K562 (cell line): ENCODE measurements around the gene KLK10. TPM values are rescaled to one million over a fixed set of nuclear protein-coding genes. Genes with fewer than 3 reads are reported as not detected.

Experiments
- ATAC-seq: fragments of 200-7000 bp; cut with Tn5 transposase; 3 replicates; pipeline ENCODE4 v1.9.1; 2020; ENCODE audit warnings: moderate library complexity
- BruUV-seq: library from RNA; stranded (reverse); fragments of 400-500 nt; replicated peaks from 2 replicates; lab custom pipeline; 2021; lab: Mats Ljungman, UMichigan
- CTCF ChIA-PET: fragments of 300-600 bp; formaldehyde crosslinking; extraction: SDS; loops from one replicate; lab custom pipeline; 2021; ENCODE audit warnings: low intra/inter-chr PET ratio; lab: Yijun Ruan, JAX
- POLR2A ChIA-PET: fragments of 300-600, 350-650 bp; sonication (Branson Sonifier 250); formaldehyde crosslinking; extraction: SDS; loops from one replicate; lab custom pipeline; 2021; ENCODE audit warnings: antibody characterized with exemption, inconsistent platforms; lab: Yijun Ruan, JAX
- DNase-seq, 4 experiments: peaks; one replicate each; pipeline versions ENCODE4 v3.0.0 to v3.0.0-alpha.2; 2011 to 2018; ENCODE audit warnings: low spot score in 3 of 4, mixed read lengths in 3 of 4; ENCODE audit errors: extremely low read depth in 1 of 4
- FAIRE-seq: peaks from 2 replicates; lab custom pipeline; 2011; peaks lifted over from hg19 to GRCh38; lab: Jason Lieb, UNC
- H2AFZ ChIP-seq: 2 replicates; pipeline ENCODE4 v1.6.0; 2011; ENCODE audit warnings: low read depth, low read length, control low read depth, inconsistent platforms
- H3K27ac ChIP-seq: fragments of 200-600 bp; 3 replicates; pipeline ENCODE4 v1.8.0; 2011; ENCODE audit warnings: low read depth, mild to moderate bottlenecking, control low read depth, inconsistent platforms, low read length, moderate library complexity, mixed read lengths; ENCODE audit errors: extremely low read depth
- H3K27me3 ChIP-seq, 2 experiments: fragments of 300-600 bp in 1 of 2; 2 replicates in 1 of 2; 3 replicates in 1 of 2; pipeline versions ENCODE4 v1.6.0 to v1.8.0; 2011; ENCODE audit warnings: inconsistent platforms in 2 of 2, low read length in 2 of 2, mild to moderate bottlenecking in 1 of 2, mixed read lengths in 1 of 2, moderate library complexity in 1 of 2; ENCODE audit not compliant: control insufficient read depth in 2 of 2, insufficient read depth in 2 of 2
- H3K36me3 ChIP-seq: fragments of 300-600 bp; 3 replicates; pipeline ENCODE4 v1.8.0; 2011; ENCODE audit warnings: mild to moderate bottlenecking, low read length, inconsistent platforms; ENCODE audit not compliant: control insufficient read depth, insufficient read depth
- H3K4me1 ChIP-seq, 2 experiments: fragments of 200-600 bp in 1 of 2; replicated peaks in 1 of 2; 2 replicates in 1 of 2; 3 replicates in 1 of 2; pipeline versions ENCODE4 v1.5.1 to v1.8.0; 2011; ENCODE audit warnings: inconsistent platforms in 2 of 2, low read length in 2 of 2, mild to moderate bottlenecking in 1 of 2, mixed read lengths in 1 of 2, moderate library complexity in 1 of 2; ENCODE audit not compliant: control insufficient read depth in 2 of 2, insufficient read depth in 2 of 2
- H3K4me2 ChIP-seq: 2 replicates; pipeline ENCODE4 v1.6.1; 2011; ENCODE audit warnings: low read length, control low read depth, inconsistent platforms, mixed read lengths; ENCODE audit not compliant: insufficient read depth
- H3K4me3 ChIP-seq: fragments of 200-600 bp; sonication (generic), shearing (Covaris generic); 2 replicates; pipeline ENCODE4 v1.5.1; 2016; ENCODE audit warnings: control low read depth, inconsistent platforms
- H3K79me2 ChIP-seq: fragments of 200-600 bp; 3 replicates; pipeline ENCODE4 v1.8.0; 2011; ENCODE audit warnings: low read length, inconsistent platforms; ENCODE audit not compliant: control insufficient read depth, insufficient read depth
- H3K9ac ChIP-seq, 2 experiments: 2 replicates each; pipeline versions ENCODE4 v1.6.0 to v1.6.1; 2011; ENCODE audit warnings: low read depth in 2 of 2, low read length in 2 of 2, control low read depth in 1 of 2, inconsistent platforms in 1 of 2, mild to moderate bottlenecking in 1 of 2, mixed read lengths in 1 of 2; ENCODE audit not compliant: insufficient read depth in 1 of 2
- H3K9me1 ChIP-seq: one replicate; pipeline ENCODE4 v1.6.0; 2011; ENCODE audit warnings: inconsistent platforms, mild to moderate bottlenecking, low read length, moderate library complexity; ENCODE audit not compliant: control insufficient read depth, insufficient read depth
- H3K9me3 ChIP-seq: replicated peaks from 2 replicates; pipeline ENCODE4 v1.5.1; 2011; ENCODE audit warnings: low read depth, low read length, inconsistent platforms; ENCODE audit not compliant: control insufficient read depth, insufficient read depth
- H4K20me1 ChIP-seq: replicated peaks from 2 replicates; pipeline ENCODE4 v1.6.1; 2011; ENCODE audit warnings: low read length, inconsistent platforms, mixed read lengths; ENCODE audit not compliant: control insufficient read depth, insufficient read depth
- FOXM1 ChIP-seq, 2 experiments: fragments of 450-650 bp in 1 of 2; sonication (generic) in 1 of 2; formaldehyde crosslinking in 1 of 2; IDR thresholded peaks; 2 replicates each; pipeline versions ENCODE4 v1.6.1 to v1.9.0; 2017 to 2022; ENCODE audit warnings: low read depth in 2 of 2, mild to moderate bottlenecking in 2 of 2, missing genetic modification reagents in 1 of 2, moderate library complexity in 1 of 2
- FOXO4 ChIP-seq: fragments of 450-650 bp; formaldehyde crosslinking; IDR thresholded peaks from 2 replicates; pipeline ENCODE4 v1.4.0; 2020; ENCODE audit warnings: mild to moderate bottlenecking, moderate library complexity
- MITF ChIP-seq: IDR thresholded peaks from 2 replicates; pipeline ENCODE4 v1.6.1; 2014; ENCODE audit warnings: antibody characterized with exemption
- PKNOX1 ChIP-seq: fragments of 450-650 bp; IDR thresholded peaks from 2 replicates; pipeline ENCODE4 v1.6.1; 2016
- WGBS: fragments of 100-300 bp; shearing (Covaris generic); methylation state at CpG from one replicate; pipeline ENCODE4 v1.1.6; 2016; ENCODE audit warnings: low coverage, mixed read lengths; ENCODE audit not compliant: insufficient coverage; ENCODE audit errors: missing lambda C conversion rate; 5-methylcytosine and 5-hydroxymethylcytosine counted together
- in situ Hi-C: fragments of 300-500 bp; cut with MboI; formaldehyde crosslinking; loops from 4 replicates; pipeline ENCODE4 v1.15.0; 2018; ENCODE audit warnings: inconsistent platforms, mixed read lengths
- intact Hi-C: fragments of 100-400 bp; cut with micrococcal nuclease; formaldehyde crosslinking; loops from 2 replicates; pipeline ENCODE4 v1.14.2; 2022
- polyA plus RNA-seq, 8 experiments: library from polyadenylated mRNA; depleted of rRNA in 4 of 8; stranded (reverse) in 5 of 8; unstranded in 3 of 8; fragments of >200 nt; fragmentation: Nextera tagmentation in 2 of 8; fragmentation: Illumina TruSeq in 1 of 8; extraction: Ambion mirVana in 2 of 8; extraction: Trizol in 1 of 8; gene quantifications; 2 replicates each; pipeline versions ENCODE4 v1.2.1 to v1.2.3, GENCODE V29; 2011 to 2014; ENCODE audit warnings: inconsistent platforms in 1 of 8, missing spikeins in 1 of 8
- total RNA-seq, 7 experiments: library from RNA; depleted of rRNA in 6 of 7; stranded (reverse); fragments of >200 nt in 6 of 7; fragmentation: Illumina TruSeq in 2 of 7; extraction: Trizol in 2 of 7; gene quantifications; 2 replicates each; pipeline versions ENCODE4 v1.2.1 to v1.2.3, GENCODE V29; 2011 to 2021; ENCODE audit warnings: low replicate concordance in 1 of 7

The KLK10 gene
- total and polyA plus RNA-seq, 9 of the 15 experiments (the other 6 are each of a cell fraction or from before 2014, with no cell fraction given), result 0.11 TPM; not detected in 8

GRCh38 chr19:51027873-51028272 lies 8.4 kb upstream of the KLK10 start:
- Histone ChIP-seq H3K27ac (no peak overlapping the region), H3K4me2 (no peak overlapping the region), H3K4me3 (no peak overlapping the region), H3K36me3 (no peaks in the 10 kb centered on the region), H3K27me3 (peaks cover 18 to 69% of the 10 kb centered on the region in 2 experiments; a peak in 4 of 5 replicates), H3K9ac (no peak overlapping the region)
- POLR2A ChIA-PET, result interaction anchor here (1.1 kb wide), 1 partner anchor 9 kb away, joined by 3 read pairs; no protein-coding TSS in a partner anchor
- ATAC-seq, result no peak
- CTCF ChIA-PET, result no interaction called here
- in situ Hi-C loops, result no loop called here
- 0% methylated on average over 5 of the region's 5 CpGs for WGBS
- no peak for DNase-seq
- no TSS peak for BruUV-seq
- no peak for FAIRE-seq
- TF ChIP-seq PKNOX1, result no peak
- no peak for TF ChIP-seq MITF
- TF ChIP-seq FOXM1 (IDR thresholded peaks at IDR 0.05; ENCODE audit: low read depth), result no peak
- TF ChIP-seq FOXM1 (CRISPR knock-in tag; IDR thresholded peaks at IDR 0.05; ENCODE audit: low read depth), result no peak
- no peak for TF ChIP-seq FOXO4 (CRISPR knock-in tag)
- TF ChIP-seq, all 486 proteins: peak for 0
- 0 out of 2 replicates have a peak, but pooled peaks cover 2% of the 10 kb centered on the region for H4K20me1 ChIP-seq
- H2AFZ ChIP-seq, result no peak overlapping the region
- no peaks in the 10 kb centered on the region for H3K79me2 ChIP-seq
- intact Hi-C loops, result no loop called here
- H3K9me1 ChIP-seq, result peaks cover 2% of the 10 kb centered on the region
- H3K9me3 ChIP-seq, result no peaks in the 10 kb centered on the region
- H3K4me1 ChIP-seq, result peaks cover 0 to 14% of the 10 kb centered on the region in 2 experiments; a peak in 2 of 5 replicates
